Suppressor macrophage treated with lipopolysaccharide for 1 hour (primary cell): ENCODE measurements around the gene CSNK1G1.
"Not testable (repeated sequence)": the region's sequence is repeated elsewhere in the genome, so short reads cannot be mapped to it uniquely, and the experiment has no call there.

Experiments
- DNase-seq, 3 donors: peaks; one replicate each; pipeline ENCODE4 v3.0.0-alpha.2; 2020 to 2022

Gene CSNK1G1

GRCh38 chr15:64348455-64348854, 7.5 kb downstream of the CSNK1G1 start:
- no peak for DNase-seq

- DNase-seq, result not testable (repeated sequence)
Observed at GRCh38 chr15:64346242-64346641, 9.7 kb downstream of the CSNK1G1 start.

- peak in 1 of 3 donors; percentile 18 for DNase-seq
Observed at GRCh38 chr15:64344651-64345294, 11.2 kb downstream of the CSNK1G1 start.

GRCh38 chr15:64343841-64344240, 12.1 kb downstream of the CSNK1G1 start:
- no peak for DNase-seq

- no peak for DNase-seq
Observed at GRCh38 chr15:64343222-64343621, 12.8 kb downstream of the CSNK1G1 start.

- DNase-seq, result no peak
Observed at GRCh38 chr15:64341961-64342360, 14.0 kb downstream of the CSNK1G1 start.

- no peak for DNase-seq
Observed at GRCh38 chr15:64340355-64340754, 15.6 kb downstream of the CSNK1G1 start.

- DNase-seq, result no peak
Observed at GRCh38 chr15:64337761-64338160, 18.2 kb downstream of the CSNK1G1 start.

GRCh38 chr15:64333986-64334929, 21.7 kb downstream of the CSNK1G1 start:
- no peak for DNase-seq

GRCh38 chr15:64333516-64333915, 22.5 kb downstream of the CSNK1G1 start:
- DNase-seq, result no peak

GRCh38 chr15:64331668-64332067, 24.3 kb downstream of the CSNK1G1 start:
- DNase-seq, result not testable (repeated sequence)

GRCh38 chr15:64326975-64327374, 29.0 kb downstream of the CSNK1G1 start:
- DNase-seq, result not testable (repeated sequence)

- not testable (repeated sequence) for DNase-seq
Observed at GRCh38 chr15:64326458-64326857, 29.5 kb downstream of the CSNK1G1 start.

- peak; percentile 76 to 88 (median 80) for DNase-seq
Observed at GRCh38 chr15:64324165-64324877, 31.7 kb downstream of the CSNK1G1 start.

- DNase-seq, result no peak
Observed at GRCh38 chr15:64315216-64315615, 40.8 kb downstream of the CSNK1G1 start.

- no peak for DNase-seq
Observed at GRCh38 chr15:64314456-64314855, 41.5 kb downstream of the CSNK1G1 start.

GRCh38 chr15:64311566-64311965, 44.4 kb downstream of the CSNK1G1 start:
- no peak for DNase-seq

GRCh38 chr15:64310036-64310435, 45.9 kb downstream of the CSNK1G1 start:
- DNase-seq, result no peak

- DNase-seq, result no peak
Observed at GRCh38 chr15:64305261-64305660, 50.7 kb downstream of the CSNK1G1 start.

GRCh38 chr15:64289550-64289949, 66.4 kb downstream of the CSNK1G1 start:
- no peak for DNase-seq

GRCh38 chr15:64288999-64289398, 67.0 kb downstream of the CSNK1G1 start:
- DNase-seq, result peak; percentile 31 to 76 (median 55)

- peak; percentile 28 to 59 (median 47) for DNase-seq
Observed at GRCh38 chr15:64288577-64288976, 67.4 kb downstream of the CSNK1G1 start.

- no peak for DNase-seq
Observed at GRCh38 chr15:64287953-64288352, 68.0 kb downstream of the CSNK1G1 start.
